HG03575 (cell line): ENCODE measurements around the gene RCAN3.
"Not testable (repeated sequence)": the region's sequence is repeated elsewhere in the genome, so short reads cannot be mapped to it uniquely, and the experiment has no call there.

ENCODE experiments used
- ATAC-seq: cut with Tn5 transposase; IDR thresholded peaks from one replicate; pipeline ENCODE4 v1.9.1; 2021; ENCODE audit not compliant: unreplicated experiment, insufficient number of reproducible peaks, low FRiP score; ENCODE audit errors: extremely low read depth

RCAN3 gene

DNA sequence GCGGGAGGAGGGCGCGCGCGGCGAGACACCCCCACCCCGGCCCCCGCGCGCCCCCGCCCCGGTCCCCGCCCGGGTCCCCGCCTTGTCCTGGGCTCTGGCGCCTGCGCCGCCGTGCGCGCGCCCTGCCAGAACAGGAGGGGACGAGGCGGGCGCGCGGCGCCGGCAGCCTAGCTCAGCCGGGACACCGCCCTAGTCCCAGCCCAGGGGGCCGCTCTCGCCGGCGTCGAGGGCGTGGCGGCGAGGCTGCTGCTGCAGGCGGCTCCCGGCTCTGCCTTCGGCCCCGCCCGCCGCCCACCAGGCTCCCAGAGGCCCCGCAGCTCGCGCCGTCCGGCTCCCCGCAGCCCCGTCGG is at the start of gene RCAN3:
Gene RCAN3 (plus strand): TSS at position 128 of the 350 bp plus-strand sequence. CDS start 11,537 bp downstream, outside the sequence.
- ATAC-seq: no peak

DNA sequence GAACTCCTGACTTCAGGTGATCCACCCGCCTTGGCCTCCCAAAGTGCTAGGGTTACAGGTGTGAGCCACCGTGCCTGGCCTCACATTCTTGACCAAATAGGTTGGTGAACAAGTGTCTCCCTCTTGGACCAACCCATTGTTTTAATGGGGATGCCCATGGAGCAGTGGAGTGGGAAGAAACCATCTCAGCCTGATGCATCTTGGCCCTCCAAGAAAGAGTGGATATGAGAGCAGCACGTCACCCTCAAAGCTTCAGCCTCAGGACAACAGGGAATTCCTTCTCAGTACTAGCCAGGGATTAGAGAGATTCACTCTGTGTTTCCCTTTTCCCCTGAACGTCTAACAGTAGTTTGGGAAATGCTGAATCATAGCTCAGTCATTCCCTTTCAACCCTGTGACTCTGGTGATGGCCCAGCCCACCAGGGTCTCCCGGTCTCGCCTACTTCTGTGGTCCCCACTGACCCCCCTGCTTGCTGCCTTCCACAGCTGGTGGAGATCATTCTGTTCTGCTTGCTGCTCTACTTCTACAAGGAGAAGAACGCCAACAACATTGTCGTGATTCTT is 49.6 kb upstream of the RCAN3 start:
- ATAC-seq: no peak

- ATAC-seq: no peak
Measured at GRCh38 chr1:24454673-24455072, 48.0 kb upstream of the RCAN3 start.

DNA sequence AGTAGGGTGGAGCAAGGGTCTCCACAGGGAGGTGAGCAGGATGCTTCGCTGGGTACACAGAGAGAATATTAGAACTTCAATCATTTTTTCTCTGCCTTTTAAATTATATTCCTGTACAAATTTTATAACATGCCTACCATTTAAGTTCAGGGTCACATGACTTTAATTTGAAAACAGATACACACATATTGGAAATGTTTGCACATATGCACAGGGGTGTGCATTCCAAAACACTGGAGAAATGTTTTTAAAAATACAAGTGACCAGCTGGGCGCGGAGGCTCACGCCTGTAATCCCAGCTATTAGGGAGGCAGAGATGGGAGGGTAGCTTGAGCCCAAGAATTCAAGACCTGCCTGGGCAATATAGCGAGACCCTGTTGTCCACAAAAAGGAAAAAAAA is 47.4 kb upstream of the RCAN3 start:
- ATAC-seq: no peak

DNA sequence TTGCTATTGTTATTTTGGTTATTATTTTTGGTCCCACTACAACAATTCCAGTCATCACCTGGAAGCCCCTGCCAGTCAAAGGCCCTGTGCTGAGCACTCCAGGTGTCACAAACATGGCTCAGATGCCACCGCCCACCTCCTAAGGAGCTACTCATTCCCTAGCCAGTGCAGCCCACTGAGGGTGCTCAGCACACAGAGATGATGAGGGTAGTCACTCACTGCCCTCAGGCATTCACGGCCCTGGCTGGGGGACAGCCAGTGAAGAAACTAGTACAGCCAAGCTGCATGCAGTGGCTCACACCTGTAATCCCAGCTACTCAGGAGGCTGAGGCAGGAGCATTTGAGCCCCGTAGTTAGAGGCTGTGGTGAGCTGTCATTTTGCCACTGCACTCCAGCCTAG is 44.8 kb upstream of the RCAN3 start:
- ATAC-seq: no peak

- no peak for ATAC-seq
Measured at GRCh38 chr1:24459551-24460266, 42.9 kb upstream of the RCAN3 start.

- ATAC-seq: not testable (repeated sequence)
Measured at GRCh38 chr1:24462128-24462527, 40.5 kb upstream of the RCAN3 start.

- ATAC-seq: no peak
Measured at GRCh38 chr1:24463776-24464735, 38.6 kb upstream of the RCAN3 start.

- no peak for ATAC-seq
Measured at GRCh38 chr1:24465099-24465498, 37.5 kb upstream of the RCAN3 start.

DNA sequence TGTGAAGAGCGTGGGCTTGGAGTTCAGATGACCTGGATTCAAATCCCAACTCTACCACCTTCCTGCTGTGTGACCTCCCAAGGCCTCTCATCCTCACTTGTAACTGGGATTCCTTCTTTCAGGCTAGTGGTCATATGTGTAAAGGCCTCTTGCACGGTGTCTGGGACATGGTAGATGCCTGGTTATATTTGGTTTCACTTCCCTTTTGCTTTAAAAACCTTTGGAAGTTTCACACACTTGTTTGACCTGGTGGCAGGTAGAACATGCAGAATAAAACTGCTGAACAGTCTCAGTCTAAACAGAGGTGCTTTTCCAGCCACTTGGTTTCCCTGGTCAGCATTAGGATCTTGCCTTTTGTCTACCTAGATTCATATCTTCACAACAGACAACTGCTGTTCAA is 37.0 kb upstream of the RCAN3 start:
- ATAC-seq: no peak

DNA sequence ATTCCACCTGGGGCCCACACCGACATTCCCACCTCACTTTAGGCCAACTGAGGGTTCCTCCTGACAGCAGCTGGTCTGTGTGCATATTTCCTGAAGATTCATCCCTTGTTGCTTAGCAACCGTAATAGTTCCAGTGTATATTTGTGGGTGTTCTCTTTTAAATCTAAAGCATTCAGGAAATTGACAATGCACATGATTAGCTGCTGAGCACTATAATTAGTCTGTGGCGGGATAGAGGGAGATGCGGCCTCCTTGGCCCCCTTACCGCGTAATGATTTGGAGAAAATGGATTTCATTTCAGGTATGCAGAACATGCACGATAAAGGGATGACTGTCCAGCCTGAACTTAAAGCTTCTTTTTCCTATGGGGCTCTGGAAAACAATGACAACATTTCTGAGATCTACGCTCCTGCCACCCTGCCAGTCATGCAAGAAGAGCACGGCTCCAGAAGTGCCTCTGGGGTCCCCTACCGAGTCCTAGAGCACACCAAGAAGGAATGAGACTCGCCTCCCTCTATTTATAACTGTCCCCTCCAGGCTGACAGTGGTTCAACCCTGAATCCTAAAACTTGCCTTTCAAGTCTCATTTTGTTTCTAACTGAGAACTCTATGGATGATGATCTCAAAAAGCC is 33.8 kb upstream of the RCAN3 start:
- no peak for ATAC-seq

GRCh38 chr1:24470592-24470991 is 32.0 kb upstream of the RCAN3 start:
- no peak for ATAC-seq

- no peak for ATAC-seq
Measured at GRCh38 chr1:24472527-24473251, 29.9 kb upstream of the RCAN3 start.

DNA sequence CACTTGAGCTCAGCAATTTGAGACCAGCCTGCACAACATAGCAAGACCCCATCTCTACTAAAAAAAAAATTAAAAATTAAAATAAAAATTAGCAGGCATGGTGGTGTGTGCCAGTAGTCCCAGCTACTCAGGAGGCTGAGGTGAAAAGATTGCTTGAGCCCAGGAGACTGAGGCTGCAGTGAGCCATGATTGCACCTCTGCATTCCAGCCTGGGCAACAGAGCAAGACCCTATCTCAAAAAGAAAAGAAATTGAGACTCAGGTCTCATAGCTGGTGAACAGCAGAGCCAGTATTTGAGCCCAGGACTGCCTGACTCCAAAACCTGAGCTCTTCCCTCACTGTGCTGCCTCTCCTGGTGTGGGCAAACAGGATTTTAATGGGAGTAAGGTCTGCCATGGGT is 28.4 kb upstream of the RCAN3 start:
- ATAC-seq: no peak

GRCh38 chr1:24475700-24476099 is 26.9 kb upstream of the RCAN3 start:
- ATAC-seq: no peak

DNA sequence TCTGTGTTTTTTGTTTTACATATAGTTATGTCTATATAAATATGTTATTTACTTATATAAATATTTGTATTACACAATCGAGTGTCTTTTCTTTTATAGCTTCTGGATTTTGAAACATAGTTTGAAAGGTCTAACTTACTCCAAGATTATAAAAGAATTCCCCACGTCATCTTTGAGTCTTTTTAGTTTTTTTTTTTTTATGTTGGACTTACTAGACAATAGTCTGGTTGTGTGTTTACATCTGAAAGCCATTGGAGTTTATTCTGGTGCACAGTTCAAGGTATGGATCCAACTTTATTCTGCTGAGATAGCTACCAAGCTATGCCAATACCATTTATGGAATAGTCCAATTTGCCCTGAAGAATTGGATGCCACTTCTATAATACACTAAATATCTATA is 26.1 kb upstream of the RCAN3 start:
- ATAC-seq: no peak

DNA sequence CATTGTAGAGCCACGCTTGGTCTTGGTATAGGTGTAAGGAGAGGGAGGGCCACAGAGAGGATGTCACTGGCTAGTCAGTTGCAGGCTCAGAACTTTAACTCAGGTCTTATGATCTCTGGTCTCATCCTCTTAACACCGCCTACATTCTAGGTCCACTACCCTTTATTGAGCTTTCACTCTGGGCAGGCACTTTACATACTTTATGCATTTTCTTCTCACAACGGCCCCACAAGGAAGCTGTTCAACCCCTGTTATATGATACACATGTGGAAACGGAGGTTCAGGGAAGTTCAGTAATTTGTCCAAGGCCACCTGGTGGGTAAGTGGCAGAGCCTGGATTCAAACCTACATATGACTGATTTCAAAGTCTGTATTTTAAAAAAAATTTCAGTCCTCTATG is 25.3 kb upstream of the RCAN3 start:
- ATAC-seq: no peak

- ATAC-seq: no peak
Measured at GRCh38 chr1:24481101-24481500, 21.5 kb upstream of the RCAN3 start.
